ENCODE data around the gene EVX1. TPM values are rescaled to one million over a fixed set of nuclear protein-coding genes. Genes with fewer than 3 reads are reported as not detected.
A peak's percentile ranks its signal among the peaks of the same experiment; 100 is the strongest.

The EVX1 gene
- total RNA-seq, 1 experiment from 2014 or later = 0.33 TPM

GRCh38 chr7:27277628-27278027, 35.0 kb downstream of the EVX1 start:
- H3K9me3 ChIP-seq (ENCODE audit: low read length) = no peaks in the 10 kb centered on the region
- peaks cover 3% of the 10 kb centered on the region; the same call in 1 of the 2 replicates for H3K4me1 ChIP-seq (ENCODE audit: insufficient read depth, low read length)
- no peaks in the 10 kb centered on the region for H3K79me2 ChIP-seq (ENCODE audit: low read length)
- peak overlapping the region; percentile 64 for H3K27ac ChIP-seq (ENCODE audit: low read length)
- no peaks in the 10 kb centered on the region for H3K9me2 ChIP-seq (replicated peaks; ENCODE audit: low read length)
- peak overlapping the region; percentile 45 for H2AFZ ChIP-seq (ENCODE audit: low read length)
- H3K9ac ChIP-seq (ENCODE audit: low read length) = no peak overlapping the region
- intact Hi-C loops (cut with micrococcal nuclease) = no loop called here
- TF ChIP-seq, protein P1, sequence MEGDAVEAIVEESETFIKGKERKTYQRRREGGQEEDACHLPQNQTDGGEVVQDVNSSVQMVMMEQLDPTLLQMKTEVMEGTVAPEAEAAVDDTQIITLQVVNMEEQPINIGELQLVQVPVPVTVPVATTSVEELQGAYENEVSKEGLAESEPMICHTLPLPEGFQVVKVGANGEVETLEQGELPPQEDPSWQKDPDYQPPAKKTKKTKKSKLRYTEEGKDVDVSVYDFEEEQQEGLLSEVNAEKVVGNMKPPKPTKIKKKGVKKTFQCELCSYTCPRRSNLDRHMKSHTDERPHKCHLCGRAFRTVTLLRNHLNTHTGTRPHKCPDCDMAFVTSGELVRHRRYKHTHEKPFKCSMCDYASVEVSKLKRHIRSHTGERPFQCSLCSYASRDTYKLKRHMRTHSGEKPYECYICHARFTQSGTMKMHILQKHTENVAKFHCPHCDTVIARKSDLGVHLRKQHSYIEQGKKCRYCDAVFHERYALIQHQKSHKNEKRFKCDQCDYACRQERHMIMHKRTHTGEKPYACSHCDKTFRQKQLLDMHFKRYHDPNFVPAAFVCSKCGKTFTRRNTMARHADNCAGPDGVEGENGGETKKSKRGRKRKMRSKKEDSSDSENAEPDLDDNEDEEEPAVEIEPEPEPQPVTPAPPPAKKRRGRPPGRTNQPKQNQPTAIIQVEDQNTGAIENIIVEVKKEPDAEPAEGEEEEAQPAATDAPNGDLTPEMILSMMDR (conservative IDR thresholded peaks at IDR 0.05; ENCODE audit: low read depth, low read length) = no peak
- no peak for TF ChIP-seq EZH2phosphoT487 (IDR thresholded peaks at IDR 0.05; ENCODE audit: borderline replicate concordance, low read length)
- TF ChIP-seq EZH2 (IDR thresholded peaks at IDR 0.05; ENCODE audit: low read length, unreplicated experiment) = no peak
- no TSS peak for BruUV-seq (replicated peaks)
- H3K27me3 ChIP-seq (ENCODE audit: low read length) = no peaks in the 10 kb centered on the region
- ATAC-seq = peak; percentile 99
- H4K20me1 ChIP-seq (ENCODE audit: low read length) = no peaks in the 10 kb centered on the region
- ChIA-PET CTCF (interaction anchor here (0.5 kb wide), 1 partner anchor 644 kb away, joined by 3 read pairs; no protein-coding TSS in a partner anchor), POLR2A (ENCODE audit: unreplicated experiment) (no interaction called here)
- H3K4me3 ChIP-seq (ENCODE audit: low read length) = no peak overlapping the region
- H3K4me2 ChIP-seq (ENCODE audit: low read length) = peak overlapping the region; percentile 65
- H3F3A ChIP-seq (ENCODE audit: low read length, unreplicated experiment) = no peaks in the 10 kb centered on the region
- no peaks in the 10 kb centered on the region for H3K36me3 ChIP-seq (ENCODE audit: low read depth, low read length)
- peak; percentile 83 for DNase-seq

GRCh38 chr7:27283558-27283957, 41.0 kb downstream of the EVX1 start:
- no peak overlapping the region for H3K27ac ChIP-seq (ENCODE audit: low read length)
- no peaks in the 10 kb centered on the region for H4K20me1 ChIP-seq (ENCODE audit: low read length)
- no peaks in the 10 kb centered on the region for H3K9me2 ChIP-seq (replicated peaks; ENCODE audit: low read length)
- H3K9me3 ChIP-seq (ENCODE audit: low read length) = no peaks in the 10 kb centered on the region
- BruUV-seq (replicated peaks) = no TSS peak
- no peak overlapping the region for H3K4me3 ChIP-seq (ENCODE audit: low read length)
- POLR2A ChIA-PET (ENCODE audit: unreplicated experiment) = interaction anchor here (0.7 kb wide), 1 partner anchor 133 kb away, joined by 4 read pairs; no protein-coding TSS in a partner anchor
- intact Hi-C loops (cut with micrococcal nuclease) = no loop called here
- H3F3A ChIP-seq (ENCODE audit: low read length, unreplicated experiment) = no peaks in the 10 kb centered on the region
- H2AFZ ChIP-seq (ENCODE audit: low read length) = no peak overlapping the region
- CTCF ChIA-PET = no interaction called here
- no peak overlapping the region for H3K4me2 ChIP-seq (ENCODE audit: low read length)
- DNase-seq (no peak), ATAC-seq (no peak)
- TF ChIP-seq EZH2phosphoT487 (IDR thresholded peaks at IDR 0.05; ENCODE audit: borderline replicate concordance, low read length) (no peak), EZH2 (IDR thresholded peaks at IDR 0.05; ENCODE audit: low read length, unreplicated experiment) (no peak)
- TF ChIP-seq, protein P1 (conservative IDR thresholded peaks at IDR 0.05; ENCODE audit: low read depth, low read length) = no peak
- H3K27me3 ChIP-seq (ENCODE audit: low read length) = no peaks in the 10 kb centered on the region
- H3K79me2 ChIP-seq (ENCODE audit: low read length) = no peaks in the 10 kb centered on the region
- H3K9ac ChIP-seq (ENCODE audit: low read length) = no peak overlapping the region
- no peaks in the 10 kb centered on the region for H3K36me3 ChIP-seq (ENCODE audit: low read depth, low read length)
- H3K4me1 ChIP-seq (ENCODE audit: insufficient read depth, low read length) = no peaks in the 10 kb centered on the region

- no peak overlapping the region for H3K9ac ChIP-seq (ENCODE audit: low read length)
- H3K27me3 ChIP-seq (ENCODE audit: low read length) = no peaks in the 10 kb centered on the region
- no TSS peak for BruUV-seq (replicated peaks)
- no peak overlapping the region for H3K27ac ChIP-seq (ENCODE audit: low read length)
- intact Hi-C loops (cut with micrococcal nuclease) = no loop called here
- H3K36me3 ChIP-seq (ENCODE audit: low read depth, low read length) = no peaks in the 10 kb centered on the region
- no peak overlapping the region for H2AFZ ChIP-seq (ENCODE audit: low read length)
- no peak overlapping the region for H3K4me2 ChIP-seq (ENCODE audit: low read length)
- TF ChIP-seq EZH2phosphoT487 (IDR thresholded peaks at IDR 0.05; ENCODE audit: borderline replicate concordance, low read length) = no peak
- TF ChIP-seq, protein P1 (conservative IDR thresholded peaks at IDR 0.05; ENCODE audit: low read depth, low read length) = no peak
- TF ChIP-seq EZH2 (IDR thresholded peaks at IDR 0.05; ENCODE audit: low read length, unreplicated experiment) = no peak
- H3K4me1 ChIP-seq (ENCODE audit: insufficient read depth, low read length) = peaks cover 5% of the 10 kb centered on the region
- DNase-seq (no peak), ATAC-seq (no peak)
- POLR2A ChIA-PET (ENCODE audit: unreplicated experiment) = no interaction called here
- H3K4me3 ChIP-seq (ENCODE audit: low read length) = no peak overlapping the region
- no peaks in the 10 kb centered on the region for H3K9me2 ChIP-seq (replicated peaks; ENCODE audit: low read length)
- CTCF ChIA-PET = no interaction called here
- no peaks in the 10 kb centered on the region for H3K79me2 ChIP-seq (ENCODE audit: low read length)
- H3K9me3 ChIP-seq (ENCODE audit: low read length) = no peaks in the 10 kb centered on the region
- no peaks in the 10 kb centered on the region for H4K20me1 ChIP-seq (ENCODE audit: low read length)
- H3F3A ChIP-seq (ENCODE audit: low read length, unreplicated experiment) = no peaks in the 10 kb centered on the region
Observed at GRCh38 chr7:27295236-27295635, 52.6 kb downstream of the EVX1 start.

Measured in PC-3 (cell line).